ENCODE data around the gene EIF2D.
A peak's percentile ranks its signal among the peaks of the same experiment; 100 is the strongest.

Gene EIF2D

GRCh38 chr1:206544562-206545257, 67.6 kb downstream of the EIF2D start:
- DNase-seq: peak; percentile 37
